Stimulated activated CD4-positive, alpha-beta T cell treated with anti-CD3 and anti-CD28 coated beads, Interleukin-4, amount 100 ng/mL, for 4 hours (primary cell): ENCODE measurements around the gene TAS2R14.

ENCODE experiments used
- DNase-seq, 2 experiments: peaks; one replicate each; pipeline ENCODE4 v3.0.0-alpha.2; 2020

The TAS2R14 gene

GRCh38 chr12:10901427-10901826 lies 37.6 kb downstream of the TAS2R14 start:
- no peak for DNase-seq

DNA sequence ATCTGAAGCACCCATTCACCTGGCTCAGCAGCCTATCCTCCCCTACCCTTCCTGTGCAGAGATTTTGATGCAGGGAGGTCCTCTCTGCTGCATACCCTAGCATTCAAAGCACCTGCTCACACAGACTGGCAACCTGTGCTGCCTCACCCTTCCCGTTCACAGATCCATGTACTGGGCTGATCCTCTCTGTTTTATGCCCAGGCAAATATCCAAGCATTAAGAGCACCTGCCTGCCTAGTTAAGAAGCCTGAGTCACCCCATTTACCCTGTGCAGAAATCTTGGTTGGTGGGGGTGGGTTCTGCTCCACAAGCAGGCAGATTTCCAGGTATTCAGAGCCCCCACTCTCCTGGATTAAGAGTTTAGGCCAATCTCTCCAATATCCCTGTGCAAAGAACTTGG lies 38.1 kb downstream of the TAS2R14 start:
- DNase-seq, result no peak

DNA sequence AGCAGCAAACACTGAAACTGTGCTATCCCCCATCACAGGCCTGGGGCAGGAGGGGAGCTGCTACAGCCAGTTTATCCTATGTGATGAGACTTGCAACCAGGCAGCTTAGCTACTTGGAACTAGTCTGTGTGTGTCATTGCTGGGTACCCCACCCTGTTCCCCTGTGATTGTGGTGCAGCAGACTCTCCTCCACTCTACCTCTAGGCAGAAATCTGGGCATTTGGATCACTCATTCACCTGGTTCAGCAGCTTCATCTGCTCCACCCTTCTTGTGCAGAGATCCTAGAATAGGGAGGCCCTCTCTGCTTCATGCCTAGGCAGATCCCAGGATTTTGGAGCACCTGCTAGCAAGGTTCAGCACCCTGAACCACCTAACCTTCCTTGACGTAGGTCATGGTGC lies 38.5 kb downstream of the TAS2R14 start:
- DNase-seq, result no peak

- no peak for DNase-seq
Measured at GRCh38 chr12:10896854-10897253, 42.2 kb downstream of the TAS2R14 start.

GRCh38 chr12:10891937-10892336 lies 47.1 kb downstream of the TAS2R14 start:
- no peak for DNase-seq

DNA sequence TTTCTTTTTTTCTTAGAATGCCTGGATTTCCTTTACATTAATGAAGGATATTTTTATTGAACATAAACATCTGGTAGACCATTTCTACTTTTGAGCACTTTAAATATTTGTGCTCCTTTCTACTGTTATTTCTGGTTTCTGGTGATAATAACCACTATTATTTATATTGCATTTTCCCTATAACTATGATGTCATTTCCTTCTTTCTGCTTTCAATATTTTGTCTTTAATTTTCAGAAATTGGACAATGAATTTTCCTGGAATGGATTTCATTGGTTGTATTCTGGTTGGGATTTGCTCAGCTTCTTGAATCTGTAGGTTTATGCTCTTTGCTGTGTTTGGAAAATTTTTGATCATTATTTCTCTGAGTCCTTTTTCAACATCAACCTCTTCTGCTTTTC lies 49.8 kb downstream of the TAS2R14 start:
- DNase-seq, result no peak
